Esophagus squamous epithelium (tissue), 4 donors: Measurements from ENCODE around the gene EHBP1.

Experiments
- CTCF ChIP-seq, 6 experiments: fragments of 450-650 bp in 4 of 6; fragments of 200-600 bp in 2 of 6; sonication (generic) in 2 of 6; IDR thresholded peaks; one replicate each; pipeline ENCODE4 v1.5.1; 2016 to 2019; ENCODE audit warnings: antibody characterized with exemption in 6 of 6, mild to moderate bottlenecking in 4 of 6, moderate library complexity in 4 of 6
- POLR2A ChIP-seq, 4 donors: fragments of 450-650 bp; IDR thresholded peaks; one replicate each; pipeline ENCODE4 v1.6.1; 2017; ENCODE audit warnings: antibody characterized with exemption in 4 of 4, mild to moderate bottlenecking in 4 of 4, moderate library complexity in 3 of 4

- TF ChIP-seq CTCF (IDR thresholded peaks at IDR 0.05) (no peak), POLR2A (IDR thresholded peaks at IDR 0.05) (no peak)
Measured at GRCh38 chr2:63060472-63060991, 355.0 kb downstream of the EHBP1 start.
